ENCODE results near the gene CIRBP. TPM values are rescaled to one million over a fixed set of nuclear protein-coding genes. Genes with fewer than 3 reads are reported as not detected.

The CIRBP gene
- total RNA-seq, 1 experiment from 2014 or later: 66.6 TPM

DNA sequence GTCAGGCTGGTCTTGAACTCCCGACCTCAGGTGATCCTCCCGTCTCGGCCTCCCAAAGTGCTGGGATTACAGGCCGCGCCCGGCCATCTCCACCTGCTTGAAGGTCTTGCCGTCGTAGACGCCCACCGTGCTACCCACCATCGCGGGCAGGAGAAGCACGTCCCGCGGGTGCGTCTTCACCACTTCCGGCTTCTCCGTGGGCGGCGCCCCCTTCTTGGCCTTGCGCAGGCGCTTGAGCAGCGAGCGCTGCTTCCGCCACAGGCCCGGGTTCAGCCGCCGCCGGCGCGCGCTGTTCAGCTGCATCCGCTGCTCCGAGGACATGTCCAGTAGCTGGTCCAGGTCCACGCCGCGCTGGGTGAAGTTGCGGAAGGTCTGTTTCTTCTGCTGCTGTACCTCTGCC is 38.2 kb downstream of the CIRBP start:
- CTCF ChIA-PET: no interaction called here
- Histone ChIP-seq H3K36me3 (ENCODE audit: control insufficient read depth, insufficient read depth, low read length) (no peaks in the 10 kb centered on the region), H3K27me3 (ENCODE audit: control insufficient read depth, insufficient read depth, low read length) (no peaks in the 10 kb centered on the region), H3K9me3 (ENCODE audit: control insufficient read depth, insufficient read depth, low read depth, low read length) (no peaks in the 10 kb centered on the region), H3K27ac (ENCODE audit: low read length) (no peak overlapping the region), H3K4me3 (ENCODE audit: low read depth in 2 of 2, low read length in 2 of 2) (no peak overlapping the region), H3K4me1 (ENCODE audit: control insufficient read depth, insufficient read depth, low read length) (peaks cover 13% of the 10 kb centered on the region)
- BruUV-seq (replicated peaks): no TSS peak
- ATAC-seq: no peak
- in situ Hi-C loops (cut with HindIII; ENCODE audit: low pct_unique_long_range_greater_than_20kb, low sequenced_read_pairs) (no loop called here), intact Hi-C loops (cut with micrococcal nuclease; ENCODE audit: unreplicated experiment) (no loop called here)
- POLR2A ChIA-PET: no interaction called here
- no peak for DNase-seq (ENCODE audit: low read depth, low spot score)
- no peak for TF ChIP-seq SIN3A (IDR thresholded peaks at IDR 0.05; ENCODE audit: borderline replicate concordance, insufficient read depth, low read depth, low read length)

DNA sequence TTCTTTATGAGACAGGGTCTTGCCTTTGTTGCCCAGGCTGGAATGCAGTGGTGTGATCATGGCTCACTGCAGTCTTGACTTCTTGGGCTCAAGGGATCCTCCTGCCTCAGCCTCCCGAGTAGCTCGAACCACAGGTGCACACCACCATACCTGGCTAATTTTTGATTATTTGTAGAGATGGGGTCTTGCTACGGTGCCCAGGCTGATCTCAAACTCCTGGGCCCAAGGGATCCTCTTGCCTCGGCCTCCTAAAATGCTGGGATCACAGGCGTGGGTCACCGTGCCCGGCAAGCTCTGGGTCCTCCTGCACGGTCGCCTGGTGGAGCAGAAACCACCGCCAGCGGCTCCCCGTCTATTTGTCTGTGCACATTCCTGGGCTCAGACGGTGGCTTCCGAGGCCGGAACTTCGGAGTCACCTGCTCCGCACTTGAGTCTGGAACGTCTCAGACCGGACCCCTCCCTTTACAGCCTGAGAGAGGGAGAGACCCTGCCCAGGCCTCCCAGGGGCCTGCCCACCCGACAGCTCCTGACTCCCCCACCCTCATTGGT is 38.7 kb downstream of the CIRBP start:
- ATAC-seq: no peak
- TF ChIP-seq POLR2AphosphoS5 (IDR thresholded peaks at IDR 0.05; ENCODE audit: low read depth, low read length) (no peak), SIN3A (IDR thresholded peaks at IDR 0.05; ENCODE audit: borderline replicate concordance, insufficient read depth, low read depth, low read length) (no peak), TCF7L2 (IDR thresholded peaks at IDR 0.05; ENCODE audit: low read depth, low read length) (no peak)
- TF ChIP-seq, protein P1, sequence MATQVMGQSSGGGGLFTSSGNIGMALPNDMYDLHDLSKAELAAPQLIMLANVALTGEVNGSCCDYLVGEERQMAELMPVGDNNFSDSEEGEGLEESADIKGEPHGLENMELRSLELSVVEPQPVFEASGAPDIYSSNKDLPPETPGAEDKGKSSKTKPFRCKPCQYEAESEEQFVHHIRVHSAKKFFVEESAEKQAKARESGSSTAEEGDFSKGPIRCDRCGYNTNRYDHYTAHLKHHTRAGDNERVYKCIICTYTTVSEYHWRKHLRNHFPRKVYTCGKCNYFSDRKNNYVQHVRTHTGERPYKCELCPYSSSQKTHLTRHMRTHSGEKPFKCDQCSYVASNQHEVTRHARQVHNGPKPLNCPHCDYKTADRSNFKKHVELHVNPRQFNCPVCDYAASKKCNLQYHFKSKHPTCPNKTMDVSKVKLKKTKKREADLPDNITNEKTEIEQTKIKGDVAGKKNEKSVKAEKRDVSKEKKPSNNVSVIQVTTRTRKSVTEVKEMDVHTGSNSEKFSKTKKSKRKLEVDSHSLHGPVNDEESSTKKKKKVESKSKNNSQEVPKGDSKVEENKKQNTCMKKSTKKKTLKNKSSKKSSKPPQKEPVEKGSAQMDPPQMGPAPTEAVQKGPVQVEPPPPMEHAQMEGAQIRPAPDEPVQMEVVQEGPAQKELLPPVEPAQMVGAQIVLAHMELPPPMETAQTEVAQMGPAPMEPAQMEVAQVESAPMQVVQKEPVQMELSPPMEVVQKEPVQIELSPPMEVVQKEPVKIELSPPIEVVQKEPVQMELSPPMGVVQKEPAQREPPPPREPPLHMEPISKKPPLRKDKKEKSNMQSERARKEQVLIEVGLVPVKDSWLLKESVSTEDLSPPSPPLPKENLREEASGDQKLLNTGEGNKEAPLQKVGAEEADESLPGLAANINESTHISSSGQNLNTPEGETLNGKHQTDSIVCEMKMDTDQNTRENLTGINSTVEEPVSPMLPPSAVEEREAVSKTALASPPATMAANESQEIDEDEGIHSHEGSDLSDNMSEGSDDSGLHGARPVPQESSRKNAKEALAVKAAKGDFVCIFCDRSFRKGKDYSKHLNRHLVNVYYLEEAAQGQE (IDR thresholded peaks at IDR 0.05; ENCODE audit: insufficient read depth in 1 of 2, low read depth in 2 of 2, low read length in 1 of 2): no peak
- TF ChIP-seq, protein P2, sequence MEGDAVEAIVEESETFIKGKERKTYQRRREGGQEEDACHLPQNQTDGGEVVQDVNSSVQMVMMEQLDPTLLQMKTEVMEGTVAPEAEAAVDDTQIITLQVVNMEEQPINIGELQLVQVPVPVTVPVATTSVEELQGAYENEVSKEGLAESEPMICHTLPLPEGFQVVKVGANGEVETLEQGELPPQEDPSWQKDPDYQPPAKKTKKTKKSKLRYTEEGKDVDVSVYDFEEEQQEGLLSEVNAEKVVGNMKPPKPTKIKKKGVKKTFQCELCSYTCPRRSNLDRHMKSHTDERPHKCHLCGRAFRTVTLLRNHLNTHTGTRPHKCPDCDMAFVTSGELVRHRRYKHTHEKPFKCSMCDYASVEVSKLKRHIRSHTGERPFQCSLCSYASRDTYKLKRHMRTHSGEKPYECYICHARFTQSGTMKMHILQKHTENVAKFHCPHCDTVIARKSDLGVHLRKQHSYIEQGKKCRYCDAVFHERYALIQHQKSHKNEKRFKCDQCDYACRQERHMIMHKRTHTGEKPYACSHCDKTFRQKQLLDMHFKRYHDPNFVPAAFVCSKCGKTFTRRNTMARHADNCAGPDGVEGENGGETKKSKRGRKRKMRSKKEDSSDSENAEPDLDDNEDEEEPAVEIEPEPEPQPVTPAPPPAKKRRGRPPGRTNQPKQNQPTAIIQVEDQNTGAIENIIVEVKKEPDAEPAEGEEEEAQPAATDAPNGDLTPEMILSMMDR (IDR thresholded peaks at IDR 0.05): no peak
- Histone ChIP-seq H3K27me3 (ENCODE audit: control insufficient read depth, insufficient read depth, low read length) (no peaks in the 10 kb centered on the region), H3K4me1 (ENCODE audit: control insufficient read depth, insufficient read depth, low read length) (peaks cover 15% of the 10 kb centered on the region), H3K36me3 (ENCODE audit: control insufficient read depth, insufficient read depth, low read length) (no peaks in the 10 kb centered on the region), H3K9me3 (ENCODE audit: control insufficient read depth, insufficient read depth, low read depth, low read length) (no peaks in the 10 kb centered on the region), H3K27ac (ENCODE audit: low read length) (no peak overlapping the region), H3K4me3 (ENCODE audit: low read depth in 2 of 2, low read length in 2 of 2) (no peak overlapping the region)
- POLR2A ChIA-PET: no interaction called here
- CTCF ChIA-PET: no interaction called here
- intact Hi-C loops (cut with micrococcal nuclease; ENCODE audit: unreplicated experiment) (no loop called here), in situ Hi-C loops (cut with HindIII; ENCODE audit: low pct_unique_long_range_greater_than_20kb, low sequenced_read_pairs) (no loop called here)
- BruUV-seq (replicated peaks): no TSS peak
- no peak for DNase-seq (ENCODE audit: low read depth, low spot score)

DNA sequence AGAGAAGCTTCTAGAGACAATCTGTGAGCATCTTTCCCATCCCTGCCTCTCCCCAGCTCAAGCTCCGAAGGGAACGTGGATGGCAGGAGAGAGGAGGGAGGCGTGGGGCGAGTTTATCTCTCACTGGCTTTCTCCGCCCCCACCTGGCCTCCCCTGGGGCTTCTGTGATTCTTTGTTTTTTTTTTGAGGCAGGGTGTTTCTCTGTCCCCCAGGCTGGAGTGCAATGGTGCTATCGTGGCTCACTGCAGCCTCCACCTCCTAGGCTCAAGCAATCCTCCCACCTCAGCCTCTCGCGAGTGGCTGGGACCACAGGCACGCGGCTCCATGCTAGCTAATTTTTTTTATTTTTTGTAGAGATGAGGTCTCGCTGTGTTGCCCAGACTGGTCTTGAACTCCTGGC is 39.6 kb downstream of the CIRBP start:
- intact Hi-C loops (cut with micrococcal nuclease; ENCODE audit: unreplicated experiment) (no loop called here), in situ Hi-C loops (cut with HindIII; ENCODE audit: low pct_unique_long_range_greater_than_20kb, low sequenced_read_pairs) (no loop called here)
- Histone ChIP-seq H3K9me3 (ENCODE audit: control insufficient read depth, insufficient read depth, low read depth, low read length) (no peaks in the 10 kb centered on the region), H3K36me3 (ENCODE audit: control insufficient read depth, insufficient read depth, low read length) (no peaks in the 10 kb centered on the region), H3K27ac (ENCODE audit: low read length) (no peak overlapping the region), H3K27me3 (ENCODE audit: control insufficient read depth, insufficient read depth, low read length) (no peaks in the 10 kb centered on the region), H3K4me1 (ENCODE audit: control insufficient read depth, insufficient read depth, low read length) (peaks cover 23% of the 10 kb centered on the region), H3K4me3 (ENCODE audit: low read depth in 2 of 2, low read length in 2 of 2) (no peak overlapping the region)
- ChIA-PET CTCF (no interaction called here), POLR2A (no interaction called here)
- DNase-seq (ENCODE audit: low read depth, low spot score): no peak
- no peak for TF ChIP-seq POLR2AphosphoS5 (IDR thresholded peaks at IDR 0.05; ENCODE audit: low read depth, low read length)
- no peak for TF ChIP-seq TCF7L2 (IDR thresholded peaks at IDR 0.05; ENCODE audit: low read depth, low read length)
- TF ChIP-seq, protein P1 (IDR thresholded peaks at IDR 0.05; ENCODE audit: insufficient read depth in 1 of 2, low read depth in 2 of 2, low read length in 1 of 2): no peak
- TF ChIP-seq, protein P2 (IDR thresholded peaks at IDR 0.05): no peak
- no peak for TF ChIP-seq SIN3A (IDR thresholded peaks at IDR 0.05; ENCODE audit: borderline replicate concordance, insufficient read depth, low read depth, low read length)
- no TSS peak for BruUV-seq (replicated peaks)
- ATAC-seq: no peak

Data from Panc1 (cell line).